Loucy (cell line): ENCODE data around the gene DCX.

Source experiments
- H2AFZ ChIP-seq: fragments of 200-600 bp; sonication (generic); 2 replicates; pipeline ENCODE4 v1.6.0; 2016; ENCODE audit warnings: antibody characterized with exemption, mild to moderate bottlenecking, low read length, moderate library complexity
- H3F3A ChIP-seq: fragments of 200-600 bp; 2 replicates; pipeline ENCODE4 v1.6.0; 2016; ENCODE audit warnings: antibody characterized with exemption, low read depth, mild to moderate bottlenecking
- H3K27me3 ChIP-seq: fragments of 200-600 bp; sonication (generic); 2 replicates; pipeline ENCODE4 v1.6.1; 2014; ENCODE audit warnings: low read length, mild to moderate bottlenecking; ENCODE audit not compliant: insufficient read depth, poor library complexity, severe bottlenecking
- H3K36me3 ChIP-seq: fragments of 200-600 bp; sonication (generic); 2 replicates; pipeline ENCODE4 v1.6.1; 2016; ENCODE audit warnings: low read length; ENCODE audit not compliant: insufficient read depth
- H3K4me1 ChIP-seq: fragments of 200-600 bp; sonication (generic); 2 replicates; pipeline ENCODE4 v1.5.1; 2014; ENCODE audit warnings: low read length, mild to moderate bottlenecking; ENCODE audit not compliant: insufficient read depth, poor library complexity, severe bottlenecking
- H3K4me2 ChIP-seq: fragments of 200-600 bp; sonication (generic); 2 replicates; pipeline ENCODE4 v1.6.0; 2014; ENCODE audit warnings: antibody characterized with exemption, low read length, low read depth, mild to moderate bottlenecking; ENCODE audit not compliant: poor library complexity, severe bottlenecking
- H3K4me3 ChIP-seq: fragments of 200-600 bp; sonication (generic); 2 replicates; pipeline ENCODE4 v1.5.1; 2014; ENCODE audit warnings: low read length, mild to moderate bottlenecking, mixed read lengths; ENCODE audit not compliant: poor library complexity, severe bottlenecking
- H3K79me2 ChIP-seq: fragments of 200-600 bp; sonication (generic); 2 replicates; pipeline ENCODE4 v1.6.1; 2014; ENCODE audit warnings: low read length; ENCODE audit not compliant: insufficient read depth
- H3K9ac ChIP-seq: fragments of 200-600 bp; sonication (generic); 2 replicates; pipeline ENCODE4 v1.6.0; 2014; ENCODE audit warnings: mild to moderate bottlenecking, low read depth, low read length, moderate library complexity; ENCODE audit not compliant: poor library complexity, severe bottlenecking
- H3K9me2 ChIP-seq: fragments of 200-600 bp; sonication (generic); replicated peaks from 2 replicates; pipeline ENCODE4 v1.6.1; 2016; ENCODE audit warnings: low read depth, low read length, mixed read lengths
- H3K9me3 ChIP-seq: fragments of 200-600 bp; sonication (generic); 2 replicates; pipeline ENCODE4 v1.6.1; 2014; ENCODE audit warnings: mild to moderate bottlenecking, antibody characterized with exemption, low read length, low read depth; ENCODE audit not compliant: insufficient read depth
- H4K20me1 ChIP-seq: fragments of 200-600 bp; sonication (generic); 2 replicates; pipeline ENCODE4 v1.6.0; 2014; ENCODE audit warnings: antibody characterized with exemption, low read length, mild to moderate bottlenecking; ENCODE audit not compliant: insufficient read depth, poor library complexity, severe bottlenecking
- CTCF ChIP-seq: fragments of 200-600 bp; sonication (generic); conservative IDR thresholded peaks from 2 replicates; pipeline ENCODE4 v1.5.1; 2014; ENCODE audit warnings: mild to moderate bottlenecking, antibody characterized with exemption, low read length
- EZH2phosphoT487 ChIP-seq: fragments of 200-600 bp; IDR thresholded peaks from 2 replicates; pipeline ENCODE4 v1.6.1; 2018; ENCODE audit warnings: antibody characterized with exemption, mild to moderate bottlenecking, moderate library complexity, borderline replicate concordance

Gene DCX

GRCh38 chrX:111284631-111285293, 127.2 kb downstream of the DCX start:
- Histone ChIP-seq H3K9me3 (no peaks in the 10 kb centered on the region), H2AFZ (no peak overlapping the region), H3K4me2 (no peak overlapping the region), H3K79me2 (no peaks in the 10 kb centered on the region), H3K9ac (no peak overlapping the region), H3K9me2 (no peaks in the 10 kb centered on the region), H3K27me3 (no peaks in the 10 kb centered on the region), H3K4me3 (no peak overlapping the region), H3F3A (no peaks in the 10 kb centered on the region), H4K20me1 (no peaks in the 10 kb centered on the region), H3K4me1 (no peaks in the 10 kb centered on the region), H3K36me3 (no peaks in the 10 kb centered on the region)
- TF ChIP-seq EZH2phosphoT487 (no peak), CTCF (no peak)

GRCh38 chrX:111283446-111283845, 128.5 kb downstream of the DCX start:
- no peaks in the 10 kb centered on the region for H3K79me2 ChIP-seq
- no peaks in the 10 kb centered on the region for H3K36me3 ChIP-seq
- no peaks in the 10 kb centered on the region for H3K27me3 ChIP-seq

GRCh38 chrX:111282991-111283390, 129.0 kb downstream of the DCX start:
- Histone ChIP-seq H4K20me1 (no peaks in the 10 kb centered on the region), H3K27me3 (no peaks in the 10 kb centered on the region), H3K9me3 (no peaks in the 10 kb centered on the region), H2AFZ (no peak overlapping the region), H3K4me2 (no peak overlapping the region), H3K9ac (no peak overlapping the region), H3K9me2 (no peaks in the 10 kb centered on the region), H3K36me3 (no peaks in the 10 kb centered on the region), H3F3A (no peaks in the 10 kb centered on the region), H3K79me2 (no peaks in the 10 kb centered on the region), H3K4me1 (no peaks in the 10 kb centered on the region), H3K4me3 (no peak overlapping the region)
- TF ChIP-seq EZH2phosphoT487 (no peak), CTCF (no peak)

More at GRCh38 chrX:111283446-111283845, 128.5 kb downstream of the DCX start:
- no peak overlapping the region for H3K4me2 ChIP-seq
- H3K9me3 ChIP-seq: no peaks in the 10 kb centered on the region
- no peaks in the 10 kb centered on the region for H3F3A ChIP-seq
- no peak overlapping the region for H2AFZ ChIP-seq
- no peak overlapping the region for H3K9ac ChIP-seq
- H3K4me3 ChIP-seq: no peak overlapping the region
- no peaks in the 10 kb centered on the region for H3K4me1 ChIP-seq
- TF ChIP-seq EZH2phosphoT487: no peak
- no peak for TF ChIP-seq CTCF
- no peaks in the 10 kb centered on the region for H3K9me2 ChIP-seq
- no peaks in the 10 kb centered on the region for H4K20me1 ChIP-seq
